ENCODE data around the gene ACTN4.

DNA sequence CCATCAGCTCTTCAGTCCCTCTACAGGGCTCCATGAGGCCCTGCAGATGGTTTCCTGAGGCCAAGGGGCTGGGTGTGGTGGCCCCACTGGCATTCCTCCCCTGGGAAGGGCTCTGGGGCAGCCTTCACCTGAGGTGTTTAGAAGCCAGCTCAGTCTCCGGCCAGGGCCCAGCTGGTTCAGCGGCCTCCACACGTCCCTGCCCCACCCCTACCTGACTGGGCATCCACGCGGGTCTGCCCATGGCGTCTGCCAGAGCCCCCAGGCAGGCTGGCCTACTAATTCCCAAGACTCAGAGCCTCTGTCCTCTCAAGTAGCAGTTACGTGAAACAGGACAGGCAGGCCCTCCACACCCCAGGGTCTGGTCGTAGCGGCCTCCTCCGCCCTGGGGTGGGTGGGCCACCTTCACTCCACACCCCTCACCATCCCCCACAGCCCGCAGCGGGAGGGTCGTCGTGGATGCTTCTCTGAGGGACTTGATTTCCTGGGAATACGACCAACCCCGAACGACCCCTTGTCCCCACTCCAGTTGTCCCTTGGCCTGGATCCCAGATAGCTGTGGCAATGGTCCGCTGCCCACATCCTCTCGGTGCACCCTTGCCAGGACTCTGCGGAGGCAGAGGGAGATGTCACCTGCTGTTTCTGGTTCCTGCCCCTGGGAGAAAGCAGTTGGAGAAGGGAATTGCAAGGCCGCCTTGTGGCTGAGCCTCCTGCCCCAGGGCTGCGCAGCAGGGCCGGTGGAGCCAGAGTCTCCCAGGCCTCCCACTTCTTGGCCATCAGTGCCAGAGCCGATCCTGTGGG is 72.5 kb downstream of the ACTN4 start:
- TF ChIP-seq CTCF (IDR thresholded peaks at IDR 0.05; ENCODE audit: borderline replicate concordance, extremely low read depth, low read length, poor library complexity, severe bottlenecking) (no peak), EZH2 (IDR thresholded peaks at IDR 0.05; ENCODE audit: borderline replicate concordance, low read depth, low read length, severe bottlenecking) (no peak)

Measured in DND-41 (cell line).